ENCODE measurements around the gene RHOG. TPM values are rescaled to one million over a fixed set of nuclear protein-coding genes. Genes with fewer than 3 reads are reported as not detected.

RHOG gene
- total RNA-seq, 6 experiments from 2014 or later: 57.8 to 72.3 (median 66.4) TPM

DNA sequence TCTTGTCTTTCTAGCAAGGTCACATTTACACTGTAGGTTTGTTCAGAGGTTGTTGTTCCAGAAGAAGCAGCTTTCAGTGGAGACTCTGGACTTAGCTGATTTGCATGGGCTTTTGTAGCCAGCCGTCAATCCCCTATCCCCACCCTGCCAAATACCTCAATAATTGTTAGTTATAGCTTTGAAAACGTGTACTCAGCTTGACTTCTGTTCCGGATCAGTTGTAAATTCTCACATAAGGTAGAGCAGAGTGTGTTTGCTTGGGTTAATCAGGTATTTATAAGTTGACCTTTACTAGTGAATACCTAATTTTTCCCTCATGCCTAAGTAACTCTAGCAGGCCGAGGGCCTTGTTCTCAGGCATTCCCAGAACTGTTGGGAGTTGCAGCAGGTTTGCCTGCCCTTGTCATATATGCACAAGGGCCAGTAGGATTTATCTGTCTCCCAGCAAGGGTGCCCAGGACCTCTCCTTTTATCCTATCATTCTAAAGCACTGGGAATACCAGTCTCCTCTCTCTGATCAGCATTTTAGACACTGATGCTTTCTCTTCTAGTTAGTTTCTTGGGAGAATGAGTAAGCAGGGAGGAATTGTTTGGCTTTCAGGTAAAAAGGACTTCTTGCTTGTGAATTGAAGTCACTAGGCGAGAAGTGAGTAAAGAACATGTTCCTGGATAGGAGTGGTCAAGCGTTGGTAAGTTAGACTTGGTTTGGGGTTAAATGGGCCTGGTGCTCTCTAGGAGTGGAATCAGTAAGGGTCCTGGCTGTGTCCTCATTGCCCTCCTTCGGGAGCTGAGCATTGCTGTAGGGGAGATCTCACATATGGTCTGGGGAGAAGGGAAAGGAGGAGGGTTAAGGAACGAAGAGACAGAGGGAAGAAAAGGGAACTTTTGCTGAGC, 36.9 kb upstream of the RHOG start:
- DNase-seq: no peak
- Mint-ChIP-seq H3K27ac (no peak overlapping the region; the same call in 1 of the 2 replicates), H3K36me3 (ENCODE audit: low read depth) (no peaks in the 10 kb centered on the region), H3K9me3 (no peaks in the 10 kb centered on the region), H3K4me1 (ENCODE audit: low read depth) (peaks cover 30% of the 10 kb centered on the region), H3K27me3 (ENCODE audit: insufficient read depth) (no peaks in the 10 kb centered on the region; the same call in 1 of the 2 replicates), H3K4me3 (no peak overlapping the region)
- no peak for TF ChIP-seq CTCF (IDR thresholded peaks at IDR 0.05)

GRCh38 chr11:3876613-3877012, 35.9 kb upstream of the RHOG start:
- peaks cover 31% of the 10 kb centered on the region for H3K4me1 Mint-ChIP-seq (ENCODE audit: low read depth)
- no peak overlapping the region for H3K4me3 Mint-ChIP-seq
- DNase-seq: no peak
- no peak overlapping the region for H3K27ac Mint-ChIP-seq
- no peaks in the 10 kb centered on the region for H3K9me3 Mint-ChIP-seq
- H3K27me3 Mint-ChIP-seq (ENCODE audit: insufficient read depth): no peaks in the 10 kb centered on the region; the same call in 1 of the 2 replicates
- no peak for TF ChIP-seq CTCF (IDR thresholded peaks at IDR 0.05)
- H3K36me3 Mint-ChIP-seq (ENCODE audit: low read depth): no peaks in the 10 kb centered on the region

- Mint-ChIP-seq H3K27ac (no peak overlapping the region), H3K27me3 (ENCODE audit: insufficient read depth) (no peaks in the 10 kb centered on the region; the same call in 1 of the 2 replicates), H3K9me3 (no peaks in the 10 kb centered on the region), H3K36me3 (ENCODE audit: low read depth) (no peaks in the 10 kb centered on the region), H3K4me3 (no peak overlapping the region), H3K4me1 (ENCODE audit: low read depth) (peaks cover 14% of the 10 kb centered on the region)
- no peak for TF ChIP-seq CTCF (IDR thresholded peaks at IDR 0.05)
- no peak for DNase-seq
These were observed 33.1 kb upstream of the RHOG start for GRCh38 chr11:3873712-3874349.

DNA sequence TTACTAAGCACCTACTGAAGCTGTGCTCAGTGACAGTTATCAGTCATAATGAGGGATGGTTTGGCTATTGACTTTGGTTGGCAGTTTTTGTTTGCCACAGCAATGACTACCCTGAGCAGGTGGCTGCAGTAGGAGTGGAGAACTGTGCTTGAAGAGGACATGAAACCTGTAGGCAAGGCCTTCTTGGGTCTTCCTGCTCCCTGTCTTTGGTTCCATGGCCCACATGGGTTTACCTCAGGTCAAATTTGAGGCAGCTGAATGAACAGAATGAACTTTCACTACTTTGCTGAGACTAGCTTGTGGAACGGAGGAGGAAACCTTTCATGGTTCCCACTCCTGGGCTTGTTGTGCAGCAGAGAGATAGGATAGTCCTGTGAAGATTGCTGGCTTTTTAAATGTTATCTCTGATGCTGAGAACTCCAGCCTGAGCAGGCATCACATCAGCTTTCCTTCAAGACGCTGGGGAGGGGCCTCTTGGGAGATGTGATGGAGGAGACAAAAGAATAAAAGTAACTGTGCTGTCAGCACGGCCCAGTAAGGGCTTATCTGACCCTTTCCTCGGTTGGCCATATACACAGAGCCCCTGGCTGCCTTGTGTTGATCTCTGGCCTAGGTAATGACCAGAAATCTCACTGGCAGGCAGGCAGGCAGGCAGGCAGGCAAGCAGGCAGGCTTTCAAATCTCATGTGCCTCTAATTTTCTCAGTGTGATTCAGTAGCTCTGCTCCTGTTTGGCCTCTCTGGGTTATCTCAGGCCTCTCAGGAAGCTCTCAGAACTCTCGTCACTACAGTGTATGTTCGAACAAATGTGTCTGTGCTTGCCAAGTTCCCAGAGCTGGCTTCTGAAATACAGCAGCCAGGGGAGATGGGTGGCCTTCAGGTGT, 26.7 kb upstream of the RHOG start:
- TF ChIP-seq CTCF (IDR thresholded peaks at IDR 0.05): no peak

DNA sequence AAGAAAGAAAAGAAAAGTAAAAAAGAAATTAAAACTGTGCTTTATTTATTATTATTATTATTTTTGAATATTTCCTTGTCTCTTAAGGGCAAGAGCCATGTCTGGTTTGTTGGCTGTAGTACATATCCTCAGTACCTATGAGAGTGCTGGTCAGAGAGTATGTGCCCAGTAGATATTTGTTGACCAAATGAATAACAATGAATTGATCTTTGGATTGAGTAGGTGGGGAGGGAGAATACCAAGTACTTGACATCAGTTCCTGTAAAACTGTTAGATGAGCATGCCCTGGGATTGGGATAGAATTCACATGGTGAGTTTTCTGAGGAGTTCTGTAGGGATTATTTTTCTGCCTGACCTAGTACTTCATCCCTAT, 26.1 kb upstream of the RHOG start:
- Mint-ChIP-seq H3K27me3 (ENCODE audit: insufficient read depth) (no peaks in the 10 kb centered on the region; the same call in 1 of the 2 replicates), H3K9me3 (no peaks in the 10 kb centered on the region), H3K4me3 (no peak overlapping the region), H3K4me1 (ENCODE audit: low read depth) (peaks cover 48% of the 10 kb centered on the region), H3K36me3 (ENCODE audit: low read depth) (no peaks in the 10 kb centered on the region), H3K27ac (no peak overlapping the region)
- TF ChIP-seq CTCF (IDR thresholded peaks at IDR 0.05): no peak
- no peak for DNase-seq

More for the DNA sequence above, 26.7 kb upstream of the RHOG start:
- no peaks in the 10 kb centered on the region; the same call in 1 of the 2 replicates for H3K27me3 Mint-ChIP-seq (ENCODE audit: insufficient read depth)
- H3K4me3 Mint-ChIP-seq: no peak overlapping the region
- H3K4me1 Mint-ChIP-seq (ENCODE audit: low read depth): peaks cover 48% of the 10 kb centered on the region
- no peaks in the 10 kb centered on the region for H3K36me3 Mint-ChIP-seq (ENCODE audit: low read depth)
- no peak for DNase-seq
- H3K9me3 Mint-ChIP-seq: no peaks in the 10 kb centered on the region
- no peak overlapping the region for H3K27ac Mint-ChIP-seq

All from HFFc6 (cell line).